Amniotic epithelial cell (primary cell): ENCODE data around the gene TRIM37.

ENCODE experiments used
- DNase-seq: peaks from one replicate; pipeline ENCODE4 v3.0.0-alpha.2; 2010; ENCODE audit warnings: low read depth

The TRIM37 gene

GRCh38 chr17:59028328-59028727 is 78.4 kb downstream of the TRIM37 start:
- no peak for DNase-seq

DNA sequence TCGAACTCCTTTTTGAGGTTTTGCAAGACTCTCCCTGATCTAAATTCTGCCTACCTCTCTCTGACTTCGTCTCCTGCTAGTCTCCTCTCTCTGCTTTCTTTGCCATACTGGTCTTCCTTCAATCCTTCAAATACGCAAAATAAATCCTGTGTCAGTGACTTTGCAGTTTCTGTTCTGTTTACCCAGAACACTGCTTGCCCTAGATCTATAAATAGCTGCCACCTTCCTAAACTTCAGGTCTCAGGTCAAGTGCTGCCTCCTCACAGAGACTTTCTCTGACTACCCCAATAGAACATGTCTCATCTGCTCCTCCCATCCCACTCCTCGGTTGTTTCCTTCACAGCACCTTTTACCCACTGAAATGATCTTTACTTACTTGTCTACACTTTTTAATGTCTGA is 78.9 kb downstream of the TRIM37 start:
- DNase-seq = no peak

DNA sequence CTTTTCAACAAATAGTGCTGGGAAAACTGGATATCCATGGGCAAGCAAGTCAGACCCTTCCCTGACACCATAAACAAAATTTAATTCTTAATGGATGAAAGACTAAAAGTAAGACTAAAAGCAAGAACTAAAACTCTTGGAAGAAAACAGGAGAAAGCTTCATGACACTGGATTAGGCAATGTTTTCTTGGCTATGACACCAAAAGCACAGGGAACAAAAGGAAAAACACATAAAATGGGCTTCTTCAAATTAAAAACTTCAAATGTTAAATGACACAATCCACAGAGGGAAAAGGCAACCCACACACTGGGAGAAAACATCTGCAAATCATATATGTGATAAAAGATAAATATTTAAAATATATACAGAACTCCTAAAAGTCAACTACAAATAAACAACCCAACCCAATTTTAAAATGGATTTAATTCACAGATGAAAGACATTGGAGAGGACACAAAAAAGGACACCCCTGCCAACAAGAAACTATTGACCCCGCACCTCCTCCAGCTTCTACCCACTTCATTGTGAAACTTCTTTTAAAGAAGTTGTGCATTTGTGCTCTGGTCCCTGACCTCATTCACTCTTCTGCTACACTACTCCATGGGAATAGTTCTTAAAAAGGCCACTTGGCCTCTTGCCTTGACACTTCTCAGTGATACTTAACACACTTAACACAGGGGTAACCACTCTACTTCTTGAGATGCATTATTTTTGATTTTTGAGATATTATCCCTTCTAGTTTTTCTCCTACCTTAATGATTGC is 80.3 kb downstream of the TRIM37 start:
- DNase-seq = no peak

GRCh38 chr17:59024916-59025315 is 81.8 kb downstream of the TRIM37 start:
- DNase-seq = no peak

DNA sequence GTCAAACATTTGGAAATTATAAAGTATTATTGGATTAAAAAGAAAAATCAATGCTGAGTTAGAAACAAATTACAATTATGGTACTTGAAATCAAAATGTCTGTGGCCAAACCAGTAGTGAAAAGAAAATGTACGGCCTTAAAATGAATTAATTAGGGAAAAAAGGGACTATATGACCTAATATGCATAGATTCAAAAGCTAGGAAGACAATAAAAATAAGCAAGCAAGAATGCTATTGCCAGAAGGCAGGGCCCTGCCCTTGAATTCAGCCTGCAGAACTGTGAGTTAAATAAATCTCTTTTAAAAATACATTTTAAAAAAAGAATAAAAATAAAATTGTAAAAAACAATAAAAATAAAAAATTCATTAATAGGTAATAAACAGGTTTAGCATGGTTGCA is 88.7 kb downstream of the TRIM37 start:
- DNase-seq = no peak

GRCh38 chr17:59011975-59012374 is 94.7 kb downstream of the TRIM37 start:
- no peak for DNase-seq

- DNase-seq = no peak
These were observed 96.7 kb downstream of the TRIM37 start for GRCh38 chr17:59010026-59010425.

- DNase-seq = no peak
These were observed 97.9 kb downstream of the TRIM37 start for GRCh38 chr17:59008737-59009136.

- DNase-seq = no peak
These were observed 98.7 kb downstream of the TRIM37 start for GRCh38 chr17:59007995-59008394.

DNA sequence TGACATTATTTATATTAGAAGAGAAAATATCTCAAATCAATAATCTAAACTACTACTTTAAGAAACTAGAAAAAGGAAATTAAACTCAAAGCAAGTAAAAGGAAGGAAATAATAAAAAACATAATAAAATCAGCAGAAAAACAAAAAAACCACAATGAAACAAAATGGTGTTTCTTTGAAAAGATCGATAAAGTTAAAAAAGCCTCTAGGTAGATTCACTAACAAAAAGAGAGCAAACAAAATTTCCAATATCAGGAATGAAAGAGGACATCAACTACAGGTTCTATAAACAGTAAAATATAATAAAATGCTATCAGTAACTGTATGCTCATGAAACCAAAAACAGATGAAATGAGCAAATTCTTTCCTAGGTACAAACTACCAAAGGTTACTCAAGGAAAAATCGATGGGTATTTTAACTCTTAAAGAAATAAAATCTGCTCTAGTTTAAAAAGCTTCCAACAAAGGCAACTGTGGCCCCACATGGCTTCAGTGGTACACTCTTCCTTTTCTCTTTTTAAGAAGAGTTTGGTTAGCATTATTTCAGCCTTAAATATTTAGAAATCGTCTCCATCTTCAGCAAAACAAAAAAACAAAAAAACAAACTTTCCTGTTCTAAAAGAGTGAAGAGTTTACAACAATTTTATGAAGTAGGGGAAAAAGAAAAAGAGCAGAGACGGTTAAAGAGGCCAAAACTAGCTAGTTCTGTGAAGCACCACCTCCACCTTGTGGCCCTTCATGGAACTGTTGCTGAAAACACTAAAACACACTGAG is 102.2 kb downstream of the TRIM37 start:
- peak; percentile 52 for DNase-seq

DNA sequence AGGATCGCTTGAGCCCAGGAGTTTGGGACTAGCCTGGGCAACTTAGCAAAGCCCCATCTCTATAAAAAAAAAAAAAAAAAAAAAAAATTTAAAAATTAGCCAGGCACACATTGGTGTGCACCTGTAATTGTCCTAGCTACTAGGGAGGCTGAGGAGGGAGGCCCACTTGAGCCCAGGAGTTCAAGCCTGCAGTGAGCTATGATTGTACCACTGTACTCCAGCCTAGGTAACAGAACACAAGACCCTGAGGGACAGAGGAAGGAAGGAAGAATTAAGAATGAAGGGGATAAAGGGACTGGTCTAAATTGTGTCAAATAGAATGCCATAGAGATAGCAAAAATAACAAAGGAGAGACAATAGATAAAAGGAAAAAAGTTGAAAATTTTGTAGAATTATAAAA is 102.8 kb downstream of the TRIM37 start:
- no peak for DNase-seq

GRCh38 chr17:59002848-59003247 is 103.8 kb downstream of the TRIM37 start:
- DNase-seq = peak; percentile 54

GRCh38 chr17:59002126-59002525 is 104.6 kb downstream of the TRIM37 start:
- DNase-seq = no peak

DNA sequence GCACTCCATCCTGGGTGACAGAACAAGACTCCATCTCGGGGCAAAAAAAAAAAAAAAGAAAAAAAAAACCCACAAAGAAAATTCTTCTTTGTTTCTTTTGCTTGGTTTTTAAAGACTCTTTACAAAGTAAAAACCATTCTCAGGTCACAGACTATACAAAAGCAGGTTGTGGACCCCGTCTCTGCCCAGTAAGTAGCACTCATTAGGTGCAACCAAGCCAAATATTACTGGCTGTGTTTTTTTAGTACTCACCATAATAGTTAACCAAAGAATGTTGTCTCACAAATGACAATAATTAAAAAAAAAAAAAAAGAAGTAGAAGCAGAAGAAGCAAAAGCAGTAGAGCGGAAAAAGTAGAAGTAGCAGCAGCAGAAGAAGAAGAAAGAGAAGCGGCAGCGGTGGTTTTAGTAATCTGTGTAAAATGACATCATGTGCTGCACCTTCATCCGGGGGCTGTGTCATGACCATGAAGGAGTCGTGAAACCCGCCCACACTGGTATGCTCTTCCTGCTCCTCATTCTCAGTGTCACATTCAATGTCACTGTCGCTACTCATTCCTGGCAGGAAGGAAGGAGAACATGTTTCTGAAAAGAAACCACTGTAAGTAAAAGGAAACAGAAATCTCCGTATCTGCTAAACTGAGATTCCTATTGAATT is 105.4 kb downstream of the TRIM37 start:
- DNase-seq = peak; percentile 69

DNA sequence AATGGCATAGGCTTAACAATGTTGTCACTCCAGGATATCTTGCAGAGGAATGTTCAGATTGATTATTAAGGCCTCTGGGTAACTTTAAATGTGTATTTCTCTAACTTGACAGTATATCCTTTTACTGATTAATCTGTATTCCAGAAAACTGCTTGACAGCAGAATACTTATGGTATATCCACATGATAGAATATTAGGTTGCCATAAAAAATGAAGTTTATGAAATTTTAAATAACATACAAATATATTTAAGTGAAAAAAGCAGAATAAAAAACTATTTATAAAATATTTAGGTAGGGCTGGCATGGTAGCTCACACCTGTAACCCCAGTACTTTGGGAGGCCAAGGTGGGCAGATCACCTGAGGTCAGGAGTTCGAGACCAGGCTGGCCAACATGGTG is 106.7 kb downstream of the TRIM37 start:
- no peak for DNase-seq

GRCh38 chr17:58999500-58999899 is 107.2 kb downstream of the TRIM37 start:
- no peak for DNase-seq

GRCh38 chr17:58998871-58999270 is 107.8 kb downstream of the TRIM37 start:
- no peak for DNase-seq

GRCh38 chr17:58997756-58998553 is 108.7 kb downstream of the TRIM37 start:
- DNase-seq = no peak

- no peak for DNase-seq
These were observed 109.7 kb downstream of the TRIM37 start for GRCh38 chr17:58996968-58997367.

DNA sequence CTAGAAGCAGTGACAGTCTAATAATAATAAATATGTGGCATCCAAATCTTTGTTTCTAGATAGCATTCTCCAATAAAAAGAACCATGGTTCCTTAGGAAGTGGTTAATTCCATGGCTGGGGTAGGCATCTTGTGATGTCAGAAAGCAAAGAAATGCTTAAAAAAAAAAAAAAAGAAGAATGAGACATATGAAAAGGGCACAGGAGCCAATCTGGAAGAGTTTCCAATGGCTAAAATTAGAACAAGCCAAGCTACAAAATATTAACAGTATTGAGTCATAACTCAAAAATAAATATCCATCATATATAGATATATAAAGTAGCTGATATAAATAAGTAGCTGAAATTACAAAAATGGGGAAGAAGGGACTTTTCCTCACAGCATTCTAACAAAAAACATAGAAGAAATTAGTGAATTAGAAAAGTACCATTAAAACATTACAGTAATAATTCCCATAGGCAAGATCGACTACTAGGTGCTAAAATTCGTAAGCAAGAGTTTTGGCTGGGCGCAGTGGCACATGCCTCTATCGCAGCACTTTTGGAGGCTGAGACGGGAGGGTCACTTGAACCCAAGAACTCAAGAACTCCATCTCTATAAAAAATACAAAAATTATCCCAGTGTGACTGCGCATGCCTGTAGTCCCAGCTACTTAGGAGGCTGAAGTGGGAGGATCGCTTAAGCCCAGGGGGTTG is 111.3 kb downstream of the TRIM37 start:
- DNase-seq = no peak

DNA sequence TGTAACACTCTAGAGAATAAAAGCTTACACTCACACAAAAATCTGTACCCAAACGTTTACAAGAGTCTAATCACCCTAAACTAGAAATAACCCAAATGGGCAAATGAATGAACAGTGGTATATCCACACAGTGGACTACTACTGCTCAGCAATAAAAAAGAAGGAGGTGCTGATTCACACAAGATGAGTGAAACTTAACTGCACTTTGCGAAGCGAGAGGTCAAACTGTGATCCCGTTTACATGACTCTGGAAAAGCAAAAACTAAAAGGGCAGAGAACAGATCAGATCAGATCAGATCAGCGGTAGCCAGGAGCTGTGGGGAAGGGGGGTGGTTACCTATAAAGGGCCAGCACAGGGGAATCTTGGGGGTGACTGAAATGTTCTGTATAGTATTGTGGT is 113.4 kb downstream of the TRIM37 start:
- no peak for DNase-seq
